GM12891 (cell line): ENCODE measurements around the gene UNC5C.

ENCODE experiments used
- POLR2A ChIP-seq: IDR thresholded peaks from 2 replicates; pipeline ENCODE4 v1.6.1; 2011; ENCODE audit warnings: low read depth, low read length, control low read depth
- POLR2AphosphoS5 ChIP-seq: IDR thresholded peaks from 2 replicates; pipeline ENCODE4 v1.6.1; 2011; ENCODE audit warnings: low read depth, low read length, control low read depth
- POU2F2 ChIP-seq: IDR thresholded peaks from 2 replicates; pipeline ENCODE4 v1.6.1; 2011; ENCODE audit warnings: low read depth, mild to moderate bottlenecking, control low read depth, low read length, moderate library complexity
- SPI1 ChIP-seq: IDR thresholded peaks from 2 replicates; pipeline ENCODE4 v1.6.1; 2011; ENCODE audit warnings: low read depth, low read length, control low read depth
- TAF1 ChIP-seq: IDR thresholded peaks from 2 replicates; pipeline ENCODE4 v1.6.1; 2011; ENCODE audit warnings: low read depth, low read length, control low read depth

- TF ChIP-seq POLR2A (no peak), POLR2AphosphoS5 (no peak), TAF1 (no peak), SPI1 (no peak), POU2F2 (no peak)
These were observed 263.0 kb downstream of the UNC5C start for GRCh38 chr4:95285797-95286196.
